ENCODE measurements around the gene LNP1. TPM values are rescaled to one million over a fixed set of nuclear protein-coding genes. Genes with fewer than 3 reads are reported as not detected.

Gene LNP1
- total and polyA plus RNA-seq, 10 of the 15 experiments (the other 5 are each of a cell fraction or from before 2014, with no cell fraction given), result 2.1 to 4.2 (median 2.7) TPM

GRCh38 chr3:100374521-100374920 is 26.8 kb upstream of the LNP1 start:
- POLR2A ChIA-PET, result interaction anchor here (0.8 kb wide), 1 partner anchor 9 kb away, joined by 3 read pairs; no protein-coding TSS in a partner anchor
- CTCF ChIA-PET, result interaction anchor here (0.8 to 1.9 kb wide), 7 partner anchors 19 to 306 kb away, joined by 3 to 5 read pairs (median 4); no protein-coding TSS in a partner anchor
- FAIRE-seq, result no peak
- Histone ChIP-seq H3K27ac (ENCODE audit: control insufficient read depth, insufficient read depth) (no peak overlapping the region), H3K9me3 (replicated peaks; ENCODE audit: control insufficient read depth, insufficient read depth, low read length) (no peaks in the 10 kb centered on the region), H4K20me1 (ENCODE audit: control insufficient read depth, insufficient read depth) (no peaks in the 10 kb centered on the region), H3K9ac (ENCODE audit: control insufficient read depth, insufficient read depth, low read length) (no peak overlapping the region), H3K36me3 (ENCODE audit: control insufficient read depth in 2 of 2, insufficient read depth in 2 of 2, low read length in 1 of 2) (peaks cover 10 to 21% of the 10 kb centered on the region in 2 experiments), H3K4me1 (ENCODE audit: control insufficient read depth, insufficient read depth, low read length) (no peaks in the 10 kb centered on the region), H3K4me2 (ENCODE audit: control insufficient read depth, insufficient read depth) (no peak overlapping the region), H3K27me3 (replicated peaks in 1 of 2; ENCODE audit: control insufficient read depth in 2 of 2, insufficient read depth in 2 of 2, low read length in 1 of 2) (no peaks in the 10 kb centered on the region), H3K4me3 (no peak overlapping the region), H2AFZ (ENCODE audit: control insufficient read depth, low read depth, low read length) (no peak overlapping the region), H3K79me2 (ENCODE audit: control insufficient read depth, insufficient read depth, low read length) (no peaks in the 10 kb centered on the region)
- no peak for ATAC-seq
- TF ChIP-seq POU2F2 (IDR thresholded peaks at IDR 0.05; ENCODE audit: borderline replicate concordance, low read depth, low read length) (no peak), ATF3 (IDR thresholded peaks at IDR 0.05; ENCODE audit: borderline replicate concordance, extremely low read depth, low read depth, low read length) (no peak), PBX3 (IDR thresholded peaks at IDR 0.05; ENCODE audit: insufficient replicate concordance, low read depth, low read length) (no peak), SMAD5 (IDR thresholded peaks at IDR 0.05; ENCODE audit: low read depth) (no peak), ZSCAN29 (IDR thresholded peaks at IDR 0.05) (no peak), KLF5 (IDR thresholded peaks at IDR 0.05; ENCODE audit: partially characterized antibody) (no peak), CREB1 (IDR thresholded peaks at IDR 0.05; ENCODE audit: low read depth) (no peak), PKNOX1 (IDR thresholded peaks at IDR 0.05) (no peak), SREBF2 (IDR thresholded peaks at IDR 0.05; ENCODE audit: low read length) (no peak)
- BruUV-seq (replicated peaks), result no TSS peak
- no peak for DNase-seq (ENCODE audit: low read depth, low spot score)
- intact Hi-C loops (cut with micrococcal nuclease; ENCODE audit: unreplicated experiment), result no loop called here
- SMC1A ChIA-PET (ENCODE audit: uncharacterized antibody, unreplicated experiment), result interaction anchor here (0.6 to 1.7 kb wide), 8 partner anchors 9 to 58 kb away, joined by 3 to 9 read pairs (median 4); partner anchors contain the start of gene LNP1
- in situ Hi-C loops (cut with MboI), result no loop called here
- RAD21 ChIA-PET (ENCODE audit: unreplicated experiment), result interaction anchor here (0.9 kb wide), 1 partner anchor 17 kb away, joined by 3 read pairs; no protein-coding TSS in a partner anchor
